Measurements from ENCODE around the gene MORC2.

MORC2 gene

DNA sequence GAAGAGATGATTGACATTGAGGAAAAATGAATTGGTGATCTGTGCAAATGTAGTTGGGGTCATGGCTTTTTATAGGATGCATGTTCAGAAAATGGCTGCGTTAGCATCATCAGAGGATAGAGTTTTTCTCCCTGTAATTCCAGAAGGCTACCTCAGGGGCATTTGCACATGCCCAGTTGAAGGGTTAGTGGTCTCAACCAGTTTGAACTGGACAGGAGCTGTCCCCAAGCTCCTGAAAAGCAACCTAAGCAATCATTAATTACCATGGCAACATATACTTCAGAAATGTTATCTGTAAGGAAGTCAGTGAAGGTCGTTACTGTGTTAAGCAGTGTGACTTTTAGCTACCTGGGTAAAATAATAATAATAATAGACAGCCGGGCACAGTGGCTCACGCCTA lies 29.8 kb upstream of the MORC2 start:
- TF ChIP-seq, protein P1, sequence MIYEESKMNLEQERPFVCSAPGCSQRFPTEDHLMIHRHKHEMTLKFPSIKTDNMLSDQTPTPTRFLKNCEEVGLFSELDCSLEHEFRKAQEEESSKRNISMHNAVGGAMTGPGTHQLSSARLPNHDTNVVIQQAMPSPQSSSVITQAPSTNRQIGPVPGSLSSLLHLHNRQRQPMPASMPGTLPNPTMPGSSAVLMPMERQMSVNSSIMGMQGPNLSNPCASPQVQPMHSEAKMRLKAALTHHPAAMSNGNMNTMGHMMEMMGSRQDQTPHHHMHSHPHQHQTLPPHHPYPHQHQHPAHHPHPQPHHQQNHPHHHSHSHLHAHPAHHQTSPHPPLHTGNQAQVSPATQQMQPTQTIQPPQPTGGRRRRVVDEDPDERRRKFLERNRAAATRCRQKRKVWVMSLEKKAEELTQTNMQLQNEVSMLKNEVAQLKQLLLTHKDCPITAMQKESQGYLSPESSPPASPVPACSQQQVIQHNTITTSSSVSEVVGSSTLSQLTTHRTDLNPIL (CRISPR knock-in tag; IDR thresholded peaks at IDR 0.05; ENCODE audit: low read depth): no peak
- TF ChIP-seq ZNF8 (CRISPR knock-in tag; IDR thresholded peaks at IDR 0.05) (no peak), BACH2 (CRISPR knock-in tag; IDR thresholded peaks at IDR 0.05; ENCODE audit: borderline replicate concordance) (no peak), RARB (CRISPR knock-in tag; IDR thresholded peaks at IDR 0.05) (no peak), GLIS3 (CRISPR knock-in tag; IDR thresholded peaks at IDR 0.05) (no peak), ZC3H10 (CRISPR knock-in tag; IDR thresholded peaks at IDR 0.05) (no peak), TOX (CRISPR knock-in tag; IDR thresholded peaks at IDR 0.05; ENCODE audit: borderline replicate concordance) (no peak), ZNF565 (CRISPR knock-in tag; conservative IDR thresholded peaks at IDR 0.05; ENCODE audit: low read depth) (no peak), SNAI2 (CRISPR knock-in tag; IDR thresholded peaks at IDR 0.05) (no peak), ZFP30 (CRISPR knock-in tag; IDR thresholded peaks at IDR 0.05) (no peak), ZFP3 (CRISPR knock-in tag; IDR thresholded peaks at IDR 0.05) (no peak), OSR1 (CRISPR knock-in tag; IDR thresholded peaks at IDR 0.05) (no peak), ARNTL (CRISPR knock-in tag; IDR thresholded peaks at IDR 0.05; ENCODE audit: borderline replicate concordance, low read depth) (no peak)
- TF ChIP-seq, protein P2, sequence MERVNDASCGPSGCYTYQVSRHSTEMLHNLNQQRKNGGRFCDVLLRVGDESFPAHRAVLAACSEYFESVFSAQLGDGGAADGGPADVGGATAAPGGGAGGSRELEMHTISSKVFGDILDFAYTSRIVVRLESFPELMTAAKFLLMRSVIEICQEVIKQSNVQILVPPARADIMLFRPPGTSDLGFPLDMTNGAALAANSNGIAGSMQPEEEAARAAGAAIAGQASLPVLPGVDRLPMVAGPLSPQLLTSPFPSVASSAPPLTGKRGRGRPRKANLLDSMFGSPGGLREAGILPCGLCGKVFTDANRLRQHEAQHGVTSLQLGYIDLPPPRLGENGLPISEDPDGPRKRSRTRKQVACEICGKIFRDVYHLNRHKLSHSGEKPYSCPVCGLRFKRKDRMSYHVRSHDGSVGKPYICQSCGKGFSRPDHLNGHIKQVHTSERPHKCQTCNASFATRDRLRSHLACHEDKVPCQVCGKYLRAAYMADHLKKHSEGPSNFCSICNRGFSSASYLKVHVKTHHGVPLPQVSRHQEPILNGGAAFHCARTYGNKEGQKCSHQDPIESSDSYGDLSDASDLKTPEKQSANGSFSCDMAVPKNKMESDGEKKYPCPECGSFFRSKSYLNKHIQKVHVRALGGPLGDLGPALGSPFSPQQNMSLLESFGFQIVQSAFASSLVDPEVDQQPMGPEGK (CRISPR knock-in tag; IDR thresholded peaks at IDR 0.05; ENCODE audit: borderline replicate concordance): no peak
- ATAC-seq: no peak

DNA sequence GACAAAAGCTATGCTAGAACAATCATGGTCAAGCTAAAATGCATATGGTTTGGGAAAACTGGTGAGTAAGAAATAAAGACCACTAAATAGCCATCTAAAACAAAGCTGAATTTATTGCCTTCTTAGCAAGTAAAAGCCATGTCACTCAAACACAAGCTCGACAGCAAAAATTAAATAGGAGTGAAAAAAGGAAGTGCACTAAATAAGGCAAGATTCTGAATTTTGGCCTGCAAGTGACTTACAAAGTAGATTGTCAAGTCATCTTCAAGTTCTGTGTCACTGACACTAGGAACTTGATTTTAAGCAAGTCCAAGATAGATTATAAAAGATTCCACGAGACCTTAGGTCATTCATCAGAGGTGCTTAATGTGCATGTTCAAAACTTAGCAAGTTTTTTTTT lies 27.9 kb upstream of the MORC2 start:
- TF ChIP-seq, protein P1 (CRISPR knock-in tag; IDR thresholded peaks at IDR 0.05; ENCODE audit: low read depth): no peak
- TF ChIP-seq, protein P2 (CRISPR knock-in tag; IDR thresholded peaks at IDR 0.05; ENCODE audit: borderline replicate concordance): no peak
- no peak for TF ChIP-seq TOX (CRISPR knock-in tag; IDR thresholded peaks at IDR 0.05; ENCODE audit: borderline replicate concordance)
- no peak for TF ChIP-seq ZNF565 (CRISPR knock-in tag; conservative IDR thresholded peaks at IDR 0.05; ENCODE audit: low read depth)
- TF ChIP-seq OSR1 (CRISPR knock-in tag; IDR thresholded peaks at IDR 0.05): no peak
- no peak for TF ChIP-seq ISL1 (CRISPR knock-in tag; IDR thresholded peaks at IDR 0.05)

DNA sequence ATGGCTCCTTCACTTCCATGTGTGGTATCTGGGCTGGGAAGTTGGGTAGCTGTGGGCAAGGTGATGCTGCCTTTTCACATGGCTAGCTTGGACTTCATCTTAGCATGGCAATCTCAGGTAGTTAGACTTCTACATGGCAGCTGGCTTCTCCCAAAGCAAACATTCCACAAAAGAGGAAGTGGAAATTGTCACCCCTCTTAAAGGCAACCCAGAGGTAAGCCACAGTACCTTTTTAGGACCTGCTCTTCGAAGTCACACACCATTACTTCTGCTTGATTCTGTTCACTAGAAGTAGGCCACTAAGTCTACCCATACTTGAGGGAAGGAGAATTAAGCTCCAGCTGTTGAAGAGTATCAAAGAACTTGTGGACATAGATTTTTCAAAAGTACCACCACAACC lies 26.4 kb upstream of the MORC2 start:
- no peak for ATAC-seq
- TF ChIP-seq RARB (CRISPR knock-in tag; IDR thresholded peaks at IDR 0.05): no peak
- TF ChIP-seq ZC3H10 (CRISPR knock-in tag; IDR thresholded peaks at IDR 0.05): no peak
- TF ChIP-seq ZFP3 (CRISPR knock-in tag; IDR thresholded peaks at IDR 0.05): no peak
- TF ChIP-seq ARNTL (CRISPR knock-in tag; IDR thresholded peaks at IDR 0.05; ENCODE audit: borderline replicate concordance, low read depth): no peak
- TF ChIP-seq, protein P2 (CRISPR knock-in tag; IDR thresholded peaks at IDR 0.05; ENCODE audit: borderline replicate concordance): no peak
- TF ChIP-seq GLIS3 (CRISPR knock-in tag; IDR thresholded peaks at IDR 0.05): no peak
- TF ChIP-seq PPARA (CRISPR knock-in tag; IDR thresholded peaks at IDR 0.05; ENCODE audit: borderline replicate concordance): no peak
- TF ChIP-seq, protein P3, sequence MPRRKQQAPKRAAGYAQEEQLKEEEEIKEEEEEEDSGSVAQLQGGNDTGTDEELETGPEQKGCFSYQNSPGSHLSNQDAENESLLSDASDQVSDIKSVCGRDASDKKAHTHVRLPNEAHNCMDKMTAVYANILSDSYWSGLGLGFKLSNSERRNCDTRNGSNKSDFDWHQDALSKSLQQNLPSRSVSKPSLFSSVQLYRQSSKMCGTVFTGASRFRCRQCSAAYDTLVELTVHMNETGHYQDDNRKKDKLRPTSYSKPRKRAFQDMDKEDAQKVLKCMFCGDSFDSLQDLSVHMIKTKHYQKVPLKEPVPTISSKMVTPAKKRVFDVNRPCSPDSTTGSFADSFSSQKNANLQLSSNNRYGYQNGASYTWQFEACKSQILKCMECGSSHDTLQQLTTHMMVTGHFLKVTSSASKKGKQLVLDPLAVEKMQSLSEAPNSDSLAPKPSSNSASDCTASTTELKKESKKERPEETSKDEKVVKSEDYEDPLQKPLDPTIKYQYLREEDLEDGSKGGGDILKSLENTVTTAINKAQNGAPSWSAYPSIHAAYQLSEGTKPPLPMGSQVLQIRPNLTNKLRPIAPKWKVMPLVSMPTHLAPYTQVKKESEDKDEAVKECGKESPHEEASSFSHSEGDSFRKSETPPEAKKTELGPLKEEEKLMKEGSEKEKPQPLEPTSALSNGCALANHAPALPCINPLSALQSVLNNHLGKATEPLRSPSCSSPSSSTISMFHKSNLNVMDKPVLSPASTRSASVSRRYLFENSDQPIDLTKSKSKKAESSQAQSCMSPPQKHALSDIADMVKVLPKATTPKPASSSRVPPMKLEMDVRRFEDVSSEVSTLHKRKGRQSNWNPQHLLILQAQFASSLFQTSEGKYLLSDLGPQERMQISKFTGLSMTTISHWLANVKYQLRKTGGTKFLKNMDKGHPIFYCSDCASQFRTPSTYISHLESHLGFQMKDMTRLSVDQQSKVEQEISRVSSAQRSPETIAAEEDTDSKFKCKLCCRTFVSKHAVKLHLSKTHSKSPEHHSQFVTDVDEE (CRISPR knock-in tag; IDR thresholded peaks at IDR 0.05): no peak
- TF ChIP-seq SNAI2 (CRISPR knock-in tag; IDR thresholded peaks at IDR 0.05): no peak
- no peak for TF ChIP-seq ZNF8 (CRISPR knock-in tag; IDR thresholded peaks at IDR 0.05)
- no peak for TF ChIP-seq BACH2 (CRISPR knock-in tag; IDR thresholded peaks at IDR 0.05; ENCODE audit: borderline replicate concordance)
- TF ChIP-seq ZFP30 (CRISPR knock-in tag; IDR thresholded peaks at IDR 0.05): no peak
- no peak for TF ChIP-seq ISL1 (CRISPR knock-in tag; IDR thresholded peaks at IDR 0.05)
- TF ChIP-seq TOX (CRISPR knock-in tag; IDR thresholded peaks at IDR 0.05; ENCODE audit: borderline replicate concordance): no peak
- no peak for TF ChIP-seq OSR1 (CRISPR knock-in tag; IDR thresholded peaks at IDR 0.05)
- no peak for TF ChIP-seq ZNF70 (CRISPR knock-in tag; IDR thresholded peaks at IDR 0.05)

More for the DNA sequence above, 27.9 kb upstream of the MORC2 start:
- no peak for ATAC-seq
